ENCODE measurements around the gene C9orf85. TPM values are rescaled to one million over a fixed set of nuclear protein-coding genes. Genes with fewer than 3 reads are reported as not detected.
"Not testable (repeated sequence)": the region's sequence is repeated elsewhere in the genome, so short reads cannot be mapped to it uniquely, and the experiment has no call there.

The C9orf85 gene
- total RNA-seq, 4 donors from 2014 or later, result 12.3 to 18.4 (median 16.0) TPM

DNA sequence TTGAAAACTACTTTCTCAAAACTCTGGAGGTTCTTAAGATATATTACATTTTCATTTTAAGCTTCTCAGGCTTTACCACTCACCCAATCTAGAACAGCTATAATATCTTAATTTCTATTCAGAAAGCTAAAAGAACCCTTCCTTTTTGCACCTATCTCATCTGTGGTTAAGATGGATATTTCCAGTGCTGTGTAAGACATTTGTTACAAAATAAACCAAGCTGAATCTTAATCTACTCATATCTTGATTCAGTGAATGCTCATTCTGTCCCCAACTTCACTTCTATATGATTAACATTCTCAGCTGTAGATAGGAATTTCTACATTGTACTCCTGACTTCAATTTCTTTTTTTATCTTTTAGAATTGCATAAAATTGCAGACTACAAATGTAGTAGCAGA lies 15.5 kb upstream of the C9orf85 start:
- Histone ChIP-seq H3K9me3 (no peaks in the 10 kb centered on the region), H3K27ac (no peak overlapping the region), H3K27me3 (no peaks in the 10 kb centered on the region), H3K4me1 (peaks cover 0 to 20% (median 7%) of the 10 kb centered on the region in 4 donors), H3K4me3 (no peak overlapping the region), H3K36me3 (no peaks in the 10 kb centered on the region)
- no peak for DNase-seq (ENCODE audit: low spot score in 2 of 2)
- no peak for TF ChIP-seq EP300 (IDR thresholded peaks at IDR 0.05)
- TF ChIP-seq, protein P1, sequence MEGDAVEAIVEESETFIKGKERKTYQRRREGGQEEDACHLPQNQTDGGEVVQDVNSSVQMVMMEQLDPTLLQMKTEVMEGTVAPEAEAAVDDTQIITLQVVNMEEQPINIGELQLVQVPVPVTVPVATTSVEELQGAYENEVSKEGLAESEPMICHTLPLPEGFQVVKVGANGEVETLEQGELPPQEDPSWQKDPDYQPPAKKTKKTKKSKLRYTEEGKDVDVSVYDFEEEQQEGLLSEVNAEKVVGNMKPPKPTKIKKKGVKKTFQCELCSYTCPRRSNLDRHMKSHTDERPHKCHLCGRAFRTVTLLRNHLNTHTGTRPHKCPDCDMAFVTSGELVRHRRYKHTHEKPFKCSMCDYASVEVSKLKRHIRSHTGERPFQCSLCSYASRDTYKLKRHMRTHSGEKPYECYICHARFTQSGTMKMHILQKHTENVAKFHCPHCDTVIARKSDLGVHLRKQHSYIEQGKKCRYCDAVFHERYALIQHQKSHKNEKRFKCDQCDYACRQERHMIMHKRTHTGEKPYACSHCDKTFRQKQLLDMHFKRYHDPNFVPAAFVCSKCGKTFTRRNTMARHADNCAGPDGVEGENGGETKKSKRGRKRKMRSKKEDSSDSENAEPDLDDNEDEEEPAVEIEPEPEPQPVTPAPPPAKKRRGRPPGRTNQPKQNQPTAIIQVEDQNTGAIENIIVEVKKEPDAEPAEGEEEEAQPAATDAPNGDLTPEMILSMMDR (IDR thresholded peaks at IDR 0.05), result no peak
- no peak for TF ChIP-seq POLR2A (IDR thresholded peaks at IDR 0.05)

DNA sequence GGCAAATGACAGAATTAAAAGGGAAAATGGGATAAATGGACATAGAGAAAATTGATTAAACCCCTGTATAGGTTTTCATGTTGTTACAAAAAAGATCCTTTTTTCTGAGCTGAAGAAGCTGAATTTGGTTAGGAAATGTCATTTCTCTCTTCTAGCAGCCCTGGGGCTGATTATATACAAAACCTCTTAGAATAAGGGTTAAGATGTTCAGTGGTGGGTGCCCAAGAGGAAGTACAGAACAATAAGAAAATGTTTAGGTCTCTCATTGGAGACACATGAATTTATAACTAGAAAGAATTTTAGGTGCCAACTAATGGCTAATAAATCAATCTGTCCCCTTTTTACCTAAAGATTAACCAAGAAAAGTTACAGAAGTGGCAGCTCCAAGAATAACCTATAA lies 14.7 kb upstream of the C9orf85 start:
- no peaks in the 10 kb centered on the region for H3K9me3 ChIP-seq
- no peaks in the 10 kb centered on the region for H3K27me3 ChIP-seq
- no peak overlapping the region for H3K4me3 ChIP-seq
- H3K36me3 ChIP-seq, result no peaks in the 10 kb centered on the region
- no peak for DNase-seq (ENCODE audit: low spot score in 2 of 2)
- peaks cover 0 to 20% (median 7%) of the 10 kb centered on the region in 4 donors for H3K4me1 ChIP-seq
- H3K27ac ChIP-seq, result no peak overlapping the region
- no peak for TF ChIP-seq POLR2A (IDR thresholded peaks at IDR 0.05)
- TF ChIP-seq EP300 (IDR thresholded peaks at IDR 0.05), result no peak
- TF ChIP-seq, protein P1 (IDR thresholded peaks at IDR 0.05), result no peak

DNA sequence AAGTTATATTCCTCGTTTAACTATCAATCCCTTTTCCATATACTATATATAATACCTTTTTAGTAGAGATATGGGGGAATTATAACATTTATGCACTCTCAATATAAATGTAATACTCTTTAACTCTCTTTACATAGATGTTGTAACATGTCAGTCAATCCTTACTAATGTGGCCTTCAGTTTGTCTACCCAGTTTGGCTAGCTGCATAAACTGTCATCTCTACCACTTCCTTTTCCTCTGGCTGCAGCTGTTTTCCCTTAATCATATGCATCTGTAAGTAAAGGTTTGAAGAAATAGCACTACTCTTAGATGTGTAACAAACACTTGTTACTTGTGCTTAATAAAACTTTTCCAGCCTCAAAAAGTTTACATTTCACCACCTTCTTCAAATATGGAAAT lies 13.9 kb upstream of the C9orf85 start:
- TF ChIP-seq POLR2A (IDR thresholded peaks at IDR 0.05) (no peak), EP300 (IDR thresholded peaks at IDR 0.05) (no peak)
- TF ChIP-seq, protein P1 (IDR thresholded peaks at IDR 0.05), result no peak
- H3K27ac ChIP-seq, result no peak overlapping the region
- WGBS, 2 donors, result 77 to 85% methylated on average over 1 of the region's 1 CpG
- no peak overlapping the region for H3K4me3 ChIP-seq
- H3K36me3 ChIP-seq, result no peaks in the 10 kb centered on the region
- H3K4me1 ChIP-seq, result peaks cover 0 to 26% (median 7%) of the 10 kb centered on the region in 4 donors
- no peaks in the 10 kb centered on the region for H3K9me3 ChIP-seq
- no peak for DNase-seq (ENCODE audit: low spot score in 2 of 2)
- H3K27me3 ChIP-seq, result no peaks in the 10 kb centered on the region

DNA sequence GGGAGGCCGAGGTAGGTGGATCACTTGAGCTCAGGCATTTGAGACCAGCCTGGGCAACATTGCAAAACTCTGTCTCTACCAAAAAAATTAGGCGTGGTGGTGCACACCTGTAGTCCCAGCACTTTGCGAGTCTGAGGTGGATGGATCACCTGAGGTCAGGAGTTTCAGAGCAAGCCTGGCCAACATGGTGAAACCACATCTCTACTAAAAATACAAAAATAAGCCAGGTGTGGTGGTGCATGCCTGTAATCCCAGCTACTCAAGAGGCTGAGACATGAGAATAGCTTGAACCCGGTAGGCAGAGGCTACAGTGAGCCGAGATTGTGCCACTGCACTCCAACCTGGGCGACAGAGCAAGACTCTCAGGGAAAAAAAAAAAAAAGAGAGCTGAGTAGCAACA lies 12.7 kb upstream of the C9orf85 start:
- H3K36me3 ChIP-seq; H3K4me3 ChIP-seq; H3K27ac ChIP-seq; H3K27me3 ChIP-seq; H3K9me3 ChIP-seq; DNase-seq (ENCODE audit: low spot score in 2 of 2): not testable (repeated sequence)
- WGBS, 2 donors, result 79 to 94% methylated on average over 6 of the region's 6 CpGs
- H3K4me1 ChIP-seq, result peaks cover 0 to 28% (median 7%) of the 10 kb centered on the region in 4 donors

DNA sequence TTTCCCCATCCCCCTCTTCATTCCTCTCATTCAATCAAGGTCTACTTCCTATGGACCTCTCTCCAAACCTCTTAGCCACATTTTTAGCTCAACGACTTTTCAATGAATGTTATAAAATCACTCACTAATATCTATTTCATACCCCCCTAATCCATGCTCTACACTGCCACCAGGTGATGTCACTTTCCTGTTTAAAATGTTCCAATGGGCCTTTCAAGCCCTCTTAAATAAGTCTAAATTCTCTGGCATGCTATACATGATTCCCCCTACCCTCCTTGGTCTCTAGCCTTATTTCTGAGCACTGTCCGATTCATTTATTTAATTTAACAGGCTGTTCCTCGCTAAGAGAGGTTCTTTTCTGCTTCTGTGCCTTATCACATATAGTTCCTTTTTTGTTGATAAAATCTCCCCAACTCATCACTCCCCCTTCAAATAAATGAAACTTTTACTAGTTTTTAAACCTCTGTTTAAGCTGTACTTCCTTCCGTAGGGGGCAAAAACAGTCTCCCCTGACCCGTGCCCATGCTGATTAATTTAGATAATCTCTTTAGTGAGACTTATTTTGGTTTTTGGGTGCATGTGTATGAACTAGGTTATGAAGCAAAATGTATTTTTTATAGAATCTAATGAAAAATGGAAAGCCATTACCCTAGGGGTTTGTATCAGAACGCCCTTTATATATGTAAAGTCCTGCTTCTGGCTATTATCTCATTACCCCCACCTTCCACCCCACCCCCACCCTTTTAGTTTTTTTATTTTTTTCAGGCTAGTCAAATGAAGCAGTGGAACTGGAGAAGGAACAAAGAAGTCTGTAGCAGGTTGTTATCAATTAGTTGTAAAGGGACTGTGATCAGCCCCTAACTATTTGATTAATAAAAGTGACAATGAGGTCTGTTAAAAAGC lies 9.5 kb upstream of the C9orf85 start:
- Histone ChIP-seq H3K27me3 (no peaks in the 10 kb centered on the region), H3K4me1 (peaks cover 0 to 32% (median 4%) of the 10 kb centered on the region in 4 donors), H3K9me3 (no peaks in the 10 kb centered on the region), H3K4me3 (no peak overlapping the region), H3K27ac (no peak overlapping the region), H3K36me3 (peaks cover 0 to 7% (median 0%) of the 10 kb centered on the region in 3 donors)
- no peak for DNase-seq (ENCODE audit: low spot score in 2 of 2)
- no peak for TF ChIP-seq POLR2A (IDR thresholded peaks at IDR 0.05)
- TF ChIP-seq, protein P1 (IDR thresholded peaks at IDR 0.05), result no peak
- no peak for TF ChIP-seq EP300 (IDR thresholded peaks at IDR 0.05)
- 65% methylated on average over 6 of the region's 6 CpGs for WGBS, 2 donors
